H1 (cell line): ENCODE results near the gene FCRL4. TPM values are rescaled to one million over a fixed set of nuclear protein-coding genes. Genes with fewer than 3 reads are reported as not detected.

Experiments
- CTCF ChIA-PET: fragments of 300-600 bp; sonication (Branson Sonifier 250); formaldehyde crosslinking; loops from one replicate; lab custom pipeline; 2021; ENCODE audit not compliant: partially characterized antibody; lab: Charles Lee
- POLR2A ChIA-PET: fragments of 300-600 bp; sonication (Branson Sonifier 250); formaldehyde crosslinking; loops from one replicate; lab custom pipeline; 2021; ENCODE audit warnings: inconsistent platforms; ENCODE audit not compliant: partially characterized antibody; lab: Charles Lee
- DNase-seq, 2 experiments: peaks; one replicate each; pipeline versions ENCODE4 v3.0.0 to v3.0.0-alpha.2; 2010 to 2022; ENCODE audit warnings: low spot score in 2 of 2, low read depth in 1 of 2, mixed read lengths in 1 of 2
- FAIRE-seq: peaks from 2 replicates; lab custom pipeline; 2011; peaks lifted over from hg19 to GRCh38; lab: Jason Lieb, UNC
- H2AFZ ChIP-seq: 2 replicates; pipeline ENCODE4 v1.8.1; 2012; ENCODE audit warnings: low read length, inconsistent platforms
- H2AK5ac ChIP-seq: 2 replicates; pipeline ENCODE4 v1.6.1; 2013; ENCODE audit warnings: low read depth, low read length
- H2BK120ac ChIP-seq: replicated peaks from 2 replicates; pipeline ENCODE3; 2013; ENCODE audit warnings: low read depth, low read length, inconsistent platforms
- H2BK12ac ChIP-seq: 2 replicates; pipeline ENCODE4 v1.6.1; 2013; ENCODE audit warnings: low read depth, low read length
- H2BK15ac ChIP-seq: 2 replicates; pipeline ENCODE4 v1.6.1; 2013; ENCODE audit warnings: low read length
- H2BK20ac ChIP-seq: 2 replicates; pipeline ENCODE4 v1.6.1; 2013; ENCODE audit warnings: low read length
- H2BK5ac ChIP-seq: 2 replicates; pipeline ENCODE4 v1.6.1; 2013; ENCODE audit warnings: low read depth, low read length
- H3K14ac ChIP-seq: 2 replicates; pipeline ENCODE4 v1.6.1; 2013; ENCODE audit warnings: inconsistent platforms; ENCODE audit not compliant: insufficient read length
- H3K18ac ChIP-seq: 2 replicates; pipeline ENCODE4 v1.6.1; 2013; ENCODE audit warnings: low read length; ENCODE audit errors: extremely low read depth
- H3K23ac ChIP-seq: 2 replicates; pipeline ENCODE4 v1.6.1; 2013; ENCODE audit warnings: inconsistent platforms; ENCODE audit not compliant: insufficient read length
- H3K23me2 ChIP-seq: 2 replicates; pipeline ENCODE4 v1.6.1; 2013; ENCODE audit warnings: low read depth, low read length
- H3K27ac ChIP-seq: 2 replicates; pipeline ENCODE4 v1.6.1; 2011; ENCODE audit warnings: low read depth, low read length, inconsistent platforms
- H3K27me3 ChIP-seq, 4 experiments: replicated peaks in 1 of 4; 1 replicate in 1 of 4; 2 replicates in 3 of 4; pipeline versions ENCODE4 v1.6.1 to v1.8.1; 2011 to 2013; ENCODE audit warnings: low read length in 3 of 4, mild to moderate bottlenecking in 3 of 4, inconsistent platforms in 2 of 4, mixed read lengths in 2 of 4, moderate library complexity in 1 of 4; ENCODE audit not compliant: control insufficient read depth in 3 of 4, insufficient read depth in 3 of 4; ENCODE audit errors: extremely low read depth in 1 of 4
- H3K36me3 ChIP-seq, 4 experiments: 2 replicates each; pipeline versions ENCODE4 v1.6.1 to v1.8.1; 2011 to 2013; ENCODE audit warnings: mild to moderate bottlenecking in 4 of 4, low read length in 3 of 4, moderate library complexity in 2 of 4, control low read depth in 1 of 4, inconsistent platforms in 1 of 4; ENCODE audit not compliant: insufficient read depth in 4 of 4, control insufficient read depth in 2 of 4
- H3K4ac ChIP-seq: replicated peaks from 2 replicates; pipeline ENCODE3; 2013; ENCODE audit warnings: low read length, low read depth, mixed read lengths, inconsistent platforms; ENCODE audit not compliant: insufficient read length
- H3K4me1 ChIP-seq, 4 experiments: replicated peaks in 1 of 4; 1 replicate in 1 of 4; 2 replicates in 3 of 4; pipeline versions ENCODE4 v1.6.1 to v1.8.1; 2011 to 2013; ENCODE audit warnings: low read length in 3 of 4, inconsistent platforms in 2 of 4, mixed read lengths in 1 of 4; ENCODE audit not compliant: insufficient read depth in 4 of 4, control insufficient read depth in 3 of 4
- H3K4me2 ChIP-seq, 2 experiments: 2 replicates each; pipeline versions ENCODE4 v1.6.1 to v1.8.1; 2011 to 2013; ENCODE audit warnings: low read depth in 2 of 2, low read length in 2 of 2, control low read depth in 1 of 2, inconsistent platforms in 1 of 2, mild to moderate bottlenecking in 1 of 2; ENCODE audit not compliant: insufficient read depth in 1 of 2
- H3K4me3 ChIP-seq, 4 experiments: fragments of 200-600, 300-600 bp in 1 of 4; sonication (generic), shearing (Covaris generic), sonication (Bioruptor Twin) in 1 of 4; 2 replicates each; pipeline versions ENCODE4 v1.5.1 to v1.8.1; 2011 to 2016; ENCODE audit warnings: low read length in 4 of 4, low read depth in 3 of 4, control low read depth in 2 of 4, inconsistent platforms in 2 of 4, mild to moderate bottlenecking in 2 of 4, mixed read lengths in 1 of 4, moderate library complexity in 1 of 4; ENCODE audit not compliant: insufficient read depth in 2 of 4; ENCODE audit errors: extremely low read depth in 1 of 4
- H3K56ac ChIP-seq: replicated peaks from 2 replicates; pipeline ENCODE3; 2013; ENCODE audit warnings: low read depth, mild to moderate bottlenecking, mixed read lengths, low read length, inconsistent platforms; ENCODE audit not compliant: insufficient read length
- H3K79me1 ChIP-seq: 2 replicates; pipeline ENCODE4 v1.6.1; 2013; ENCODE audit warnings: low read depth, low read length, control low read depth
- H3K79me2 ChIP-seq, 2 experiments: 2 replicates each; pipeline versions ENCODE4 v1.6.1 to v1.8.1; 2012 to 2013; ENCODE audit warnings: low read length in 2 of 2, mild to moderate bottlenecking in 2 of 2, inconsistent platforms in 1 of 2; ENCODE audit not compliant: insufficient read depth in 2 of 2, control insufficient read depth in 1 of 2
- H3K9ac ChIP-seq, 4 experiments: replicated peaks in 1 of 4; 1 replicate in 1 of 4; 2 replicates in 3 of 4; pipeline versions ENCODE4 v1.6.1 to v1.8.1; 2011 to 2013; ENCODE audit warnings: low read depth in 3 of 4, low read length in 3 of 4, control low read depth in 2 of 4, mild to moderate bottlenecking in 2 of 4, moderate library complexity in 2 of 4, inconsistent platforms in 1 of 4; ENCODE audit errors: extremely low read depth in 1 of 4
- H3K9me3 ChIP-seq, 2 experiments: 2 replicates each; pipeline versions ENCODE4 v1.6.1 to v1.8.1; 2012 to 2013; ENCODE audit warnings: mild to moderate bottlenecking in 2 of 2, moderate library complexity in 2 of 2, control low read depth in 1 of 2, inconsistent platforms in 1 of 2, low read depth in 1 of 2, low read length in 1 of 2, mixed read lengths in 1 of 2; ENCODE audit not compliant: insufficient read depth in 2 of 2
- H4K20me1 ChIP-seq, 2 experiments: replicated peaks in 1 of 2; 2 replicates each; pipeline versions ENCODE3 to v1.8.1; 2011 to 2013; ENCODE audit warnings: inconsistent platforms in 2 of 2, low read length in 2 of 2, mild to moderate bottlenecking in 1 of 2; ENCODE audit not compliant: insufficient read depth in 2 of 2, control insufficient read depth in 1 of 2
- H4K5ac ChIP-seq: 2 replicates; pipeline ENCODE4 v1.6.1; 2013; ENCODE audit warnings: low read length, low read depth, mixed read lengths, inconsistent platforms; ENCODE audit not compliant: insufficient read length
- H4K8ac ChIP-seq: 2 replicates; pipeline ENCODE4 v1.8.0; 2013; ENCODE audit warnings: mild to moderate bottlenecking, moderate library complexity, low read length, inconsistent platforms; ENCODE audit not compliant: insufficient read depth; ENCODE audit errors: extremely low read depth
- H4K91ac ChIP-seq: replicated peaks from 2 replicates; pipeline ENCODE3; 2013; ENCODE audit warnings: low read length, mixed read lengths, inconsistent platforms; ENCODE audit not compliant: insufficient read length
- CBX5 ChIP-seq: fragments of 300-800, 300-1000 bp; sonication (generic); IDR thresholded peaks from 2 replicates; pipeline ENCODE4 v1.7.1; 2016; ENCODE audit warnings: antibody characterized with exemption, low read length, low read depth
- CBX8 ChIP-seq: fragments of 300-800, 300-1000 bp; sonication (generic); IDR thresholded peaks from 2 replicates; pipeline ENCODE4 v1.7.1; 2016; ENCODE audit warnings: low read depth, low read length, borderline replicate concordance
- CREB1 ChIP-seq: IDR thresholded peaks from 2 replicates; pipeline ENCODE4 v1.6.1; 2012; ENCODE audit warnings: inconsistent platforms
- GTF2F1 ChIP-seq: IDR thresholded peaks from 2 replicates; pipeline ENCODE4 v1.6.1; 2012; ENCODE audit warnings: low read depth, low read length, improper control_type of control experiment, borderline replicate concordance
- JUND ChIP-seq: IDR thresholded peaks from 2 replicates; pipeline ENCODE4 v1.6.1; 2011; ENCODE audit warnings: mild to moderate bottlenecking, improper control_type of control experiment, low read length
- NRF1 ChIP-seq: IDR thresholded peaks from 2 replicates; pipeline ENCODE4 v1.6.1; 2011; ENCODE audit warnings: mild to moderate bottlenecking, low read depth, low read length, improper control_type of control experiment
- POU5F1 ChIP-seq: IDR thresholded peaks from 2 replicates; pipeline ENCODE4 v1.6.1; 2011; ENCODE audit warnings: low read depth, mild to moderate bottlenecking, low read length, moderate library complexity
- SP4 ChIP-seq: IDR thresholded peaks from 2 replicates; pipeline ENCODE4 v1.6.1; 2012; ENCODE audit warnings: low read length, inconsistent platforms
- SRF ChIP-seq: IDR thresholded peaks from 2 replicates; pipeline ENCODE4 v1.6.1; 2011; ENCODE audit warnings: mild to moderate bottlenecking, low read depth, low read length, moderate library complexity
- TBP ChIP-seq: IDR thresholded peaks from 2 replicates; pipeline ENCODE4 v1.6.1; 2011; ENCODE audit warnings: low read depth, low read length, improper control_type of control experiment
- WGBS, 2 experiments: shearing (Covaris generic) in 1 of 2; methylation state at CpG; one replicate each; pipeline versions ENCODE4 v1.1.6 to v1.1.7; 2013 to 2015; ENCODE audit warnings: low lambda C conversion rate in 2 of 2, mixed read lengths in 2 of 2, inconsistent platforms in 1 of 2, low coverage in 1 of 2, missing lambda C conversion rate in 1 of 2; ENCODE audit not compliant: insufficient replicate concordance in 2 of 2, insufficient coverage in 1 of 2, insufficient read length in 1 of 2; ENCODE audit errors: extremely low coverage in 1 of 2, missing lambda C conversion rate in 1 of 2; 5-methylcytosine and 5-hydroxymethylcytosine counted together
- polyA plus RNA-seq, 7 experiments: library from polyadenylated mRNA; depleted of rRNA in 3 of 7; stranded (reverse) in 5 of 7; unstranded in 2 of 7; fragments of >200 nt in 5 of 7; fragments of 200-250 nt in 2 of 7; gene quantifications; 1 replicate in 5 of 7; 2 replicates in 1 of 7; 4 replicates in 1 of 7; pipeline versions ENCODE4 v1.2.1 to v1.2.3, GENCODE V29; 2011 to 2013; ENCODE audit warnings: missing spikeins in 2 of 7, mixed read lengths in 2 of 7
- total RNA-seq: library from RNA; stranded (reverse); fragmentation: NEBNext Ultra II Directional; extraction: Animal tissue kit (Norgen Biotek cat#: 25700); gene quantifications from 2 replicates; pipeline ENCODE4 v1.2.1, GENCODE V29; 2021

The FCRL4 gene
- total and polyA plus RNA-seq, 2 of the 8 experiments (the other 6 are each of a cell fraction or from before 2014, with no cell fraction given), result not detected

DNA sequence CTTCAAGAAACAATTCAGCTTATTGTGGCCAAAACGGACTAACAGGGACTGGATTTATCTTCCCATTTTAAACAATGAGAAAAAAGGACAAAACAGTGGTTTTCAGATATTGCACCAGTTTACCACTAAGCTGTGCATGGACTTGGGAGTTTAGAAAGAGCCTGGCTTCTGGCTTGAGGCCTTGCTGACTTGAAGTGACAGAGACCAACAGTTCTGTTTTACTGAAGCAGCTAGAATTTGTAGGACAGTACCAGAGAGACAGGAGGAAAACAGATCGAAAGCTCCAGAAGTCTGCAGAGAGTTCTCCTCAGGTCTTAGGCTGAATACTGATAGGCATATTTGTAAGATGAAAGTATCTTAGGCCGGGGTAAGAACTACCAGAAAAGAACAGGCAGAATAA lies 20.5 kb downstream of the FCRL4 start:
- DNase-seq (no peak), FAIRE-seq (no peak)
- Histone ChIP-seq H2BK120ac (no peak overlapping the region), H3K4me3 (no peak overlapping the region), H2BK15ac (no peak overlapping the region), H3K79me2 (no peaks in the 10 kb centered on the region), H3K18ac (no peak overlapping the region), H3K4me2 (no peak overlapping the region), H2BK12ac (no peak overlapping the region), H3K4ac (no peak overlapping the region), H4K8ac (no peak overlapping the region), H4K5ac (no peak overlapping the region), H3K4me1 (no peaks in the 10 kb centered on the region), H2BK20ac (no peak overlapping the region), H3K14ac (no peak overlapping the region), H3K23me2 (no peaks in the 10 kb centered on the region), H3K27ac (no peak overlapping the region), H4K91ac (no peak overlapping the region), H2BK5ac (no peak overlapping the region), H3K9me3 (no peaks in the 10 kb centered on the region), H3K9ac (no peak overlapping the region), H3K56ac (no peak overlapping the region), H2AK5ac (no peak overlapping the region), H3K36me3 (no peaks in the 10 kb centered on the region), H3K79me1 (no peaks in the 10 kb centered on the region), H2AFZ (no peak overlapping the region), H4K20me1 (no peaks in the 10 kb centered on the region), H3K23ac (no peak overlapping the region), H3K27me3 (no peaks in the 10 kb centered on the region)
- no peak for TF ChIP-seq SP4
- no peak for TF ChIP-seq POU5F1
- TF ChIP-seq CBX5, result no peak
- no peak for TF ChIP-seq GTF2F1
- no peak for TF ChIP-seq TBP
- TF ChIP-seq JUND, result no peak
- no peak for TF ChIP-seq SRF
- TF ChIP-seq CBX8, result no peak
- TF ChIP-seq NRF1, result no peak
- TF ChIP-seq CREB1, result no peak
- POLR2A ChIA-PET, result no interaction called here
- 82% methylated on average over 3 of the region's 3 CpGs; no CpG with 5 or more reads in 1 of the 2 experiments for WGBS, 2 experiments
- CTCF ChIA-PET, result interaction anchor here (1.0 to 6.0 kb wide), 9 partner anchors 8 to 207 kb away, joined by 3 to 104 read pairs (median 4); no protein-coding TSS in a partner anchor
